SU-DHL-6 (cell line): ENCODE results near the gene AKAP6.

ENCODE experiments used
- H2AFZ ChIP-seq: fragments of 200-600 bp; sonication (generic); 2 replicates; pipeline ENCODE4 v1.6.1; 2014; ENCODE audit warnings: low read depth, mild to moderate bottlenecking, moderate library complexity, mixed read lengths, antibody characterized with exemption, low read length; ENCODE audit not compliant: severe bottlenecking
- H3F3A ChIP-seq: fragments of 200-600 bp; shearing (Covaris generic); 2 replicates; pipeline ENCODE4 v1.6.0; 2016; ENCODE audit warnings: antibody characterized with exemption, mild to moderate bottlenecking; ENCODE audit not compliant: insufficient read depth
- H3K27ac ChIP-seq: fragments of 200-600 bp; sonication (generic); 2 replicates; pipeline ENCODE4 v1.5.1; 2016; ENCODE audit warnings: low read depth, mild to moderate bottlenecking, low read length, moderate library complexity, mixed read lengths
- H3K27me3 ChIP-seq: fragments of 200-600 bp; sonication (generic), shearing (Covaris generic); 2 replicates; pipeline ENCODE4 v1.6.0; 2014; ENCODE audit warnings: mild to moderate bottlenecking, low read length
- H3K36me3 ChIP-seq: fragments of 200-600 bp; sonication (generic); 2 replicates; pipeline ENCODE4 v1.6.1; 2014; ENCODE audit warnings: mild to moderate bottlenecking, low read length, mixed read lengths
- H3K4me2 ChIP-seq: fragments of 300-600, 200-600 bp; shearing (Covaris generic), sonication (generic); 2 replicates; pipeline ENCODE4 v1.6.0; 2014; ENCODE audit warnings: low read length, low read depth, mild to moderate bottlenecking; ENCODE audit not compliant: poor library complexity, severe bottlenecking
- H3K4me3 ChIP-seq: fragments of 200-600 bp; sonication (generic); 2 replicates; pipeline ENCODE4 v1.5.1; 2014; ENCODE audit warnings: antibody characterized with exemption, low read length, mild to moderate bottlenecking, mixed read lengths; ENCODE audit not compliant: insufficient read depth, poor library complexity, severe bottlenecking
- H3K79me2 ChIP-seq: fragments of 200-600 bp; sonication (generic); 2 replicates; pipeline ENCODE4 v1.6.1; 2014; ENCODE audit warnings: mild to moderate bottlenecking, low read length, moderate library complexity; ENCODE audit not compliant: insufficient read depth
- H3K9ac ChIP-seq: fragments of 200-600 bp; sonication (generic); 2 replicates; pipeline ENCODE4 v1.7.0; 2014; ENCODE audit warnings: mild to moderate bottlenecking, low read length
- H3K9me2 ChIP-seq: fragments of 200-600 bp; sonication (generic); replicated peaks from 2 replicates; pipeline ENCODE4 v1.6.1; 2014; ENCODE audit warnings: low read length; ENCODE audit not compliant: insufficient read depth
- H3K9me3 ChIP-seq: fragments of 200-600 bp; sonication (generic); 2 replicates; pipeline ENCODE4 v1.6.1; 2014; ENCODE audit warnings: low read length, mixed read lengths; ENCODE audit not compliant: insufficient read depth
- H4K20me1 ChIP-seq: fragments of 200-600 bp; sonication (generic); 2 replicates; pipeline ENCODE4 v1.6.1; 2014; ENCODE audit warnings: low read depth, mild to moderate bottlenecking, antibody characterized with exemption, low read length, moderate library complexity, mixed read lengths
- EZH2phosphoT487 ChIP-seq: fragments of 200-600 bp; sonication (generic), shearing (Covaris generic); conservative IDR thresholded peaks from 2 replicates; pipeline ENCODE4 v1.6.1; 2018; ENCODE audit warnings: mild to moderate bottlenecking, antibody characterized with exemption, low read length, moderate library complexity, mixed read lengths
- TF ChIP-seq, protein P1 (sequence below): fragments of 200-600 bp; sonication (generic); IDR thresholded peaks from one replicate; pipeline ENCODE4 v1.5.1; 2017; ENCODE audit warnings: antibody characterized with exemption, mild to moderate bottlenecking, low read length, moderate library complexity; ENCODE audit not compliant: insufficient read depth, poor library complexity, severe bottlenecking

Gene AKAP6

DNA sequence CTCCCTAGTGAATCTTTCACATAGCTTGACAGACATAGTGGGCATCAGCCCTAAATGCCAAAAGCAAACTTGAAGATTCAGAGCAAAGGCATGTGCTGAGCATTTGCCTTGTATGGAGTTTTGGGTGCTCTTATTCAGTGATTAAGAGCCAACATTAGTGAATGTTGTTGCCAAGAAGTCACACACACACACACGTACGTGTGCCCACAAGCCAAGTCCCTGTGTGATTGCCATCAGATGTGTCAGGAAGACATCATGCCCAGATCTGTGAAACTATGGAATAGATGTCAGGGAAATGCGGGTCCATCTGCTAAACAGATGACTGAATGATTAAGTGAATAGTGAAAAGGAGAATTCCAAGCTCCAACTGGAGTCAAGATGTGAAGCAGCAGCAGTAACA lies 149.0 kb downstream of the AKAP6 start:
- H3K9ac ChIP-seq = no peak overlapping the region
- TF ChIP-seq, protein P1, sequence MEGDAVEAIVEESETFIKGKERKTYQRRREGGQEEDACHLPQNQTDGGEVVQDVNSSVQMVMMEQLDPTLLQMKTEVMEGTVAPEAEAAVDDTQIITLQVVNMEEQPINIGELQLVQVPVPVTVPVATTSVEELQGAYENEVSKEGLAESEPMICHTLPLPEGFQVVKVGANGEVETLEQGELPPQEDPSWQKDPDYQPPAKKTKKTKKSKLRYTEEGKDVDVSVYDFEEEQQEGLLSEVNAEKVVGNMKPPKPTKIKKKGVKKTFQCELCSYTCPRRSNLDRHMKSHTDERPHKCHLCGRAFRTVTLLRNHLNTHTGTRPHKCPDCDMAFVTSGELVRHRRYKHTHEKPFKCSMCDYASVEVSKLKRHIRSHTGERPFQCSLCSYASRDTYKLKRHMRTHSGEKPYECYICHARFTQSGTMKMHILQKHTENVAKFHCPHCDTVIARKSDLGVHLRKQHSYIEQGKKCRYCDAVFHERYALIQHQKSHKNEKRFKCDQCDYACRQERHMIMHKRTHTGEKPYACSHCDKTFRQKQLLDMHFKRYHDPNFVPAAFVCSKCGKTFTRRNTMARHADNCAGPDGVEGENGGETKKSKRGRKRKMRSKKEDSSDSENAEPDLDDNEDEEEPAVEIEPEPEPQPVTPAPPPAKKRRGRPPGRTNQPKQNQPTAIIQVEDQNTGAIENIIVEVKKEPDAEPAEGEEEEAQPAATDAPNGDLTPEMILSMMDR = no peak
- no peak for TF ChIP-seq EZH2phosphoT487

DNA sequence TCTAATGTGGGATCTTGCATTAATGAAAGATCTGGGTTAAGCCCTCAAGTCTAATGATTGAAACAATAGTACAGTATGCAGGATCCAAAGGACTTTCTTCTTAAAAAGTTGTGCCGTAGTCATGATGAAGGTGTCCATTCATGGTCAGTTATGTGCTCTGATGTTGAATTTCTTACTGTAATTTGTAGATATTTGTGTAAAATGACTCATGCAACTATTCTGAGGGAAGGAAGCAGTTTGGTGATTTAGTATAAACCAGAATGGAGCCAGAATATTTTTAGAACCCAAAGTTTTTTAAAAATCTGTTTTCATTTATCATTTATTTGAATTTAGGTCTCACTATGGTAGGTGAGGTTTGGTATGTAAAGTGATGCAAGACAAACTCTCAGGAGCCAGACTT lies 151.2 kb downstream of the AKAP6 start:
- no peak overlapping the region for H3K4me3 ChIP-seq

More for the DNA sequence above, 149.0 kb downstream of the AKAP6 start:
- no peaks in the 10 kb centered on the region for H3K9me3 ChIP-seq
- H4K20me1 ChIP-seq = no peaks in the 10 kb centered on the region
- no peaks in the 10 kb centered on the region for H3F3A ChIP-seq
- no peaks in the 10 kb centered on the region for H3K27me3 ChIP-seq
- no peak overlapping the region for H3K4me3 ChIP-seq
- no peak overlapping the region for H2AFZ ChIP-seq
- no peaks in the 10 kb centered on the region for H3K36me3 ChIP-seq
- H3K27ac ChIP-seq = no peak overlapping the region
- H3K9me2 ChIP-seq = no peaks in the 10 kb centered on the region
- no peak overlapping the region for H3K4me2 ChIP-seq
- H3K79me2 ChIP-seq = no peaks in the 10 kb centered on the region

DNA sequence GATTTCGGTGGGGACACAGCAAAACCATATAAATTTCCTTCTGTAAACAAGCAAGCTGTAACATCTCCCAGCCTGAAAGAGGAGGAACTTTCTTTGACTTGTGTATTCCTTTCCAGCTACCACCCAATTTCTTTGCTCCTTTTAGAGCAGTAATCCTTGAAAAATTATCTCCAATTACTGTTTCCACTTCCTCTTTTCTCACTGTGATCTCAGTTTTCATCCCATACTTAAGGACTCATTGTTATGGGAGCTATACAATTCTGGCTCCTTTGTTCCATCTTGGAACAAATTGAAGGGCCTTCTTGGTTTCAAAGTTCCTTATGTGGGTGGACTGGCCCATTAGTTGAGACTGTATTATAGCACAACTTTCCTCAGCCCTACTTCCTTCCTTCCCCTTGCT lies 152.6 kb downstream of the AKAP6 start:
- H4K20me1 ChIP-seq = no peaks in the 10 kb centered on the region
- no peak overlapping the region for H3K4me2 ChIP-seq
- H3K27me3 ChIP-seq = no peaks in the 10 kb centered on the region
- H2AFZ ChIP-seq = no peak overlapping the region
- no peak for TF ChIP-seq EZH2phosphoT487
- TF ChIP-seq, protein P1 = no peak
- no peaks in the 10 kb centered on the region for H3K36me3 ChIP-seq
- no peak overlapping the region for H3K4me3 ChIP-seq
- no peak overlapping the region for H3K27ac ChIP-seq
- H3K79me2 ChIP-seq = no peaks in the 10 kb centered on the region
- H3K9me2 ChIP-seq = no peaks in the 10 kb centered on the region
- H3K9me3 ChIP-seq = no peaks in the 10 kb centered on the region
- no peaks in the 10 kb centered on the region for H3F3A ChIP-seq
- no peak overlapping the region for H3K9ac ChIP-seq

More for the DNA sequence above, 151.2 kb downstream of the AKAP6 start:
- no peak overlapping the region for H3K4me2 ChIP-seq
- H3K9me3 ChIP-seq = no peaks in the 10 kb centered on the region
- no peaks in the 10 kb centered on the region for H3K27me3 ChIP-seq
- H3K79me2 ChIP-seq = no peaks in the 10 kb centered on the region
- no peak overlapping the region for H2AFZ ChIP-seq
- no peaks in the 10 kb centered on the region for H3K36me3 ChIP-seq
- H3F3A ChIP-seq = no peaks in the 10 kb centered on the region
- TF ChIP-seq EZH2phosphoT487 = no peak
- TF ChIP-seq, protein P1 = no peak
- H3K27ac ChIP-seq = no peak overlapping the region
- no peak overlapping the region for H3K9ac ChIP-seq
- no peaks in the 10 kb centered on the region for H4K20me1 ChIP-seq
- H3K9me2 ChIP-seq = no peaks in the 10 kb centered on the region
